ENCODE results near the gene KIF14. TPM values are rescaled to one million over a fixed set of nuclear protein-coding genes. Genes with fewer than 3 reads are reported as not detected.

The KIF14 gene
- total and polyA plus RNA-seq, 2 of the 4 experiments (the other 2 are of a cell fraction): 2.3 to 4.7 TPM

DNA sequence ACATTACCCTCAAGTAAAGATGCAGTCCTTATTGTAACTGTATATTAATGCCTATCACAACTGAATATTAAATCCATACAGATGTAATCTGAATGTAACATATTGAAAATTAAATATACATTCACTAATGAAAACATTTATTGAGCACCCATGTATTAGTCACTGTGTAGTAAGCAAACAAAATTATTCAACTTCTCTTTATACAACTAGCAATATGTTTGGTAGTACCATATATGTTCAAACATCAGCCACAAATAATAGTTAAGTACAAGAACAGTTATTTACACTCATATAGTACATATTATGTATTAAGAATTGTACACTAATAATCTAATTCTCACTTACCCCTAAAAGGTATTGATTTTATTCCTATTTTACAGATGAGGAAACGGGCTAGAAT is 17.9 kb downstream of the KIF14 start:
- H3K4me1 ChIP-seq (ENCODE audit: control insufficient read depth, insufficient read depth, low read length): no peaks in the 10 kb centered on the region
- H4K20me1 ChIP-seq (ENCODE audit: insufficient read depth, low read length): no peaks in the 10 kb centered on the region
- H2BK15ac ChIP-seq (ENCODE audit: low read depth, low read length): no peak overlapping the region
- no peaks in the 10 kb centered on the region for H3K27me3 ChIP-seq (ENCODE audit: control insufficient read depth, insufficient read depth, low read length)
- H2BK5ac ChIP-seq (ENCODE audit: low read depth, low read length, poor library complexity, severe bottlenecking): no peak overlapping the region
- H2AK5ac ChIP-seq (ENCODE audit: low read depth, low read length): no peak overlapping the region
- H3K18ac ChIP-seq (ENCODE audit: low read depth, low read length): no peak overlapping the region
- no peak overlapping the region for H2AFZ ChIP-seq (replicated peaks; ENCODE audit: low read length, poor library complexity)
- H4K91ac ChIP-seq (ENCODE audit: insufficient read depth, low read depth, low read length): no peak overlapping the region
- no peak overlapping the region for H2BK120ac ChIP-seq (ENCODE audit: low read depth, low read length)
- BruUV-seq (replicated peaks): no TSS peak
- in situ Hi-C loops (cut with MboI; ENCODE audit: low sequenced_read_pairs): no loop called here
- H3K79me1 ChIP-seq (ENCODE audit: low read depth in 1 of 2, low read length in 2 of 2): no peaks in the 10 kb centered on the region; a peak in 1 of 4 replicates
- H2AK9ac ChIP-seq (replicated peaks; ENCODE audit: low read depth, low read length, poor library complexity): no peak overlapping the region
- H3K9me3 ChIP-seq (ENCODE audit: control insufficient read depth, insufficient read depth, low read length): no peaks in the 10 kb centered on the region
- ATAC-seq (ENCODE audit: low read depth): no peak
- H4K5ac ChIP-seq (ENCODE audit: low read depth, low read length): no peak overlapping the region
- intact Hi-C loops (cut with micrococcal nuclease): no loop called here
- TF ChIP-seq MXI1 (IDR thresholded peaks at IDR 0.05; ENCODE audit: borderline replicate concordance, low read depth, low read length) (no peak), SMC3 (IDR thresholded peaks at IDR 0.05; ENCODE audit: low read depth, low read length) (no peak), MAFK (IDR thresholded peaks at IDR 0.05; ENCODE audit: low read depth, low read length) (no peak)
- TF ChIP-seq, protein P1, sequence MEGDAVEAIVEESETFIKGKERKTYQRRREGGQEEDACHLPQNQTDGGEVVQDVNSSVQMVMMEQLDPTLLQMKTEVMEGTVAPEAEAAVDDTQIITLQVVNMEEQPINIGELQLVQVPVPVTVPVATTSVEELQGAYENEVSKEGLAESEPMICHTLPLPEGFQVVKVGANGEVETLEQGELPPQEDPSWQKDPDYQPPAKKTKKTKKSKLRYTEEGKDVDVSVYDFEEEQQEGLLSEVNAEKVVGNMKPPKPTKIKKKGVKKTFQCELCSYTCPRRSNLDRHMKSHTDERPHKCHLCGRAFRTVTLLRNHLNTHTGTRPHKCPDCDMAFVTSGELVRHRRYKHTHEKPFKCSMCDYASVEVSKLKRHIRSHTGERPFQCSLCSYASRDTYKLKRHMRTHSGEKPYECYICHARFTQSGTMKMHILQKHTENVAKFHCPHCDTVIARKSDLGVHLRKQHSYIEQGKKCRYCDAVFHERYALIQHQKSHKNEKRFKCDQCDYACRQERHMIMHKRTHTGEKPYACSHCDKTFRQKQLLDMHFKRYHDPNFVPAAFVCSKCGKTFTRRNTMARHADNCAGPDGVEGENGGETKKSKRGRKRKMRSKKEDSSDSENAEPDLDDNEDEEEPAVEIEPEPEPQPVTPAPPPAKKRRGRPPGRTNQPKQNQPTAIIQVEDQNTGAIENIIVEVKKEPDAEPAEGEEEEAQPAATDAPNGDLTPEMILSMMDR (conservative IDR thresholded peaks at IDR 0.05; ENCODE audit: low read depth, low read length): no peak
- no CpG with 5 or more reads among the region's 1 CpG for WGBS, 2 experiments (ENCODE audit: extremely low coverage in 2 of 2, insufficient read length in 1 of 2)
- dilution Hi-C loops (cut with HindIII; ENCODE audit: low sequenced_read_pairs, unreplicated experiment): no loop called here
- no peak overlapping the region for H3K4me2 ChIP-seq (ENCODE audit: low read depth, low read length)
- H3K23ac ChIP-seq (ENCODE audit: low read depth, low read length): no peak overlapping the region
- H3K56ac ChIP-seq (ENCODE audit: extremely low read depth, insufficient read depth, low read length): no peak overlapping the region
- H4K8ac ChIP-seq (ENCODE audit: low read depth in 2 of 2, low read length in 2 of 2): no peak overlapping the region
- ChIA-PET POLR2A (ENCODE audit: unreplicated experiment) (no interaction called here), CTCF (no interaction called here)
- no peak overlapping the region for H3K4me3 ChIP-seq (ENCODE audit: insufficient read depth, low read depth, low read length)
- H3K9me1 ChIP-seq (ENCODE audit: insufficient read depth, low read length): no peaks in the 10 kb centered on the region
- no peak overlapping the region for H3K9ac ChIP-seq (ENCODE audit: low read depth, low read length)
- 0 out of 2 replicates have a peak, but pooled peaks cover 1% of the 10 kb centered on the region for H3K36me3 ChIP-seq (ENCODE audit: control insufficient read depth, insufficient read depth, low read length)
- H3K14ac ChIP-seq (replicated peaks; ENCODE audit: low read depth, low read length): no peak overlapping the region
- DNase-seq: no peak
- H3K4ac ChIP-seq (ENCODE audit: low read depth, low read length): no peak overlapping the region
- H2BK20ac ChIP-seq (ENCODE audit: low read depth, low read length): no peak overlapping the region
- no peak overlapping the region for H3K27ac ChIP-seq (ENCODE audit: insufficient read depth, low read length)

Measured in IMR-90 (cell line).